Uterus (tissue), 2 donors: ENCODE results near the gene RXFP3.

Experiments
- CTCF ChIP-seq, 4 experiments: fragments of 200-600 bp in 2 of 4; fragments of 450-650 bp in 2 of 4; sonication (generic) in 2 of 4; IDR thresholded peaks; one replicate each; pipeline ENCODE4 v1.5.1; 2016 to 2019; ENCODE audit warnings: antibody characterized with exemption in 4 of 4, mild to moderate bottlenecking in 2 of 4, moderate library complexity in 1 of 4
- POLR2A ChIP-seq, 2 donors: fragments of 450-650 bp; IDR thresholded peaks; one replicate each; pipeline ENCODE4 v1.6.1; 2016; ENCODE audit warnings: antibody characterized with exemption in 2 of 2, mild to moderate bottlenecking in 1 of 2, moderate library complexity in 1 of 2

- no peak for TF ChIP-seq CTCF (IDR thresholded peaks at IDR 0.05)
- TF ChIP-seq POLR2A (IDR thresholded peaks at IDR 0.05): no peak
These were observed 43.5 kb upstream of the RXFP3 start for GRCh38 chr5:33892620-33893137.
